Epithelial cell of umbilical artery (primary cell): ENCODE results near the gene PDE10A. TPM values are rescaled to one million over a fixed set of nuclear protein-coding genes. Genes with fewer than 3 reads are reported as not detected.

Experiments used
- total RNA-seq: library from RNA; depleted of rRNA; stranded (reverse); fragments of >200 nt; gene quantifications from 2 replicates; pipeline ENCODE4 v1.2.3, GENCODE V29; 2014

Gene PDE10A
- 6.8 and 10.4 TPM in 2 replicates for total RNA-seq

DNA sequence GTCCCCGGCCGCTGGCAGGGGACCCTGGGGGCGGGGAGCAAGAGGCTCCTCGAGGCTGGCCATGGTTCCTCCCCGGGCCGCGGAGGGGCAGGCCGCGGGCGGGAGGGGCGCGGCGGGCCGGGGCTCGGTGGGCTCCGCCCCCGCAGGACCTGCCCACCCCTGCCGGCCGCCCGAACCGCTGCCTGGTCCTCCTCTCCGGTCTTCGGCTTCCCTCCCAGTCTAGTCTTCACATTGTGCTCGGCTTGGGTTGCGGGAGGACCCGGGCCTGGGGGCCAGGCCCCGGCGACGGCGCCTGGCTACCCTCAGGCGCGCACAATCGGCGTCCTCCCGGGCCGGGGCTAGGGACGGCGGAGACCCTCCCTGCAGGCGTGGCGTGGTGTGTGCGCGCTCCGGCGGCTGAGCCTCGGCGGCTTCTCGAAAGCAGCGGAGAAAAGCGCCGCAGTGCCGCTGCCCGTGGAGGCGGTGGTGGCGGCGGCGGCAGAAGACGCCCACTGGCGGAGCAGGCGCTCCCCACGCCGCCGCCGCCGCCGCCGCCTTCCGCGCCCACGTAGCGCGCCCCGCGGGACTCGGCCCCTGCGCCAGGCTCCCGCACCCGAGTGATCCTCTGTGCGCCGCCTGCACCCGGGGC lies at the start of gene PDE10A:
PDE10A (minus strand) TSS at position 493 of the 628 bp plus-strand sequence; CDS start at position 63, 430 bp downstream.

DNA sequence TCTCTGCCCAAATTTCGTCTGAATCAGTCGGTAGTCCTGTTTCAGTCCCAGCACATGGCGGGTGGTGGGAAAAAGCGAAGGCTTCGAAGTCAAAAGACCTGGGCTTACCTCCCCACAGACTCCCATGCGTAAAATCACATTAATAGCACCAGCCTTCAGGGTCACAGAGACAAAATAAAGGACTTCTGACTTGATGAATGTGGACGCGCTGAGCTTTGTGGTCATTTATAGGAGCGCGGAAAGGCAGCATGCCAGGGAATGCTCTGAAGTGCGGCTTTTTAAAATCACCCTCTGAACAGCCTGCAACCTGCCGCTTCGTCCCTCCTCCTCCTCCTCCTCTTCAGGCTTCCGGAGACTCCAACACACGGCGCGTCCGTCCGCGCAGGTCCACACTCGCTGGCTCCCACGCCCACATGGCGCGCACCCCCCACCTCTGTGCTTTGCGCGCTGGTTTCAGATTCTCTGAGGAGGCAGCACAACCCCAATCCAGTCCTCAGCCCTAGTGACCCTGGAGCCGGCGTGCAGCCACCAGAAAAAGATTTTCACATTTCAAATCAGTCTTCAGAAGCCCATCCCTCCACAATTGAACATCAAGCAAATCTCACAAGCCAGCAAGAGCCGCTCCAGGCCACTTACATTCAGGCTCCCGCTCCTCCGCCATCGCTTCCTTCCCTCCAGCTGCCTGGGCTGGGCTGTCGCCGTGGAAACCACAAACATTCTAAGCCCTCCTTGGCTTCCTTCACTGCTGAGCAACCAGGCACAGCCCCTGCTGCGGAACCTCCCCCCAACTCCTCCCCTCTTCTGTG lies 353.9 kb downstream of the PDE10A start, which contains the start of gene C6orf118:
C6orf118 (minus strand) TSS at position 680 of the 806 bp plus-strand sequence; CDS start at position 661, 19 bp downstream.

